ENCODE data around the gene P3R3URF. TPM values are rescaled to one million over a fixed set of nuclear protein-coding genes. Genes with fewer than 3 reads are reported as not detected.

The P3R3URF gene
- total RNA-seq, 1 donor from 2014 or later = not detected

- H3K27me3 ChIP-seq (ENCODE audit: control insufficient read depth, insufficient read depth, low read length) = no peaks in the 10 kb centered on the region
- no peak for DNase-seq (ENCODE audit: low read depth)
- H3K4me3 ChIP-seq (ENCODE audit: low read depth, low read length) = no peak overlapping the region
- TF ChIP-seq CTCF (IDR thresholded peaks at IDR 0.05; ENCODE audit: insufficient read depth, low read length, poor library complexity, severe bottlenecking) = no peak
- H3K36me3 ChIP-seq (ENCODE audit: control insufficient read depth, insufficient read depth, low read length) = peaks cover 1% of the 10 kb centered on the region
Observed at GRCh38 chr1:46193285-46193684, 17.0 kb upstream of the P3R3URF start.

DNA sequence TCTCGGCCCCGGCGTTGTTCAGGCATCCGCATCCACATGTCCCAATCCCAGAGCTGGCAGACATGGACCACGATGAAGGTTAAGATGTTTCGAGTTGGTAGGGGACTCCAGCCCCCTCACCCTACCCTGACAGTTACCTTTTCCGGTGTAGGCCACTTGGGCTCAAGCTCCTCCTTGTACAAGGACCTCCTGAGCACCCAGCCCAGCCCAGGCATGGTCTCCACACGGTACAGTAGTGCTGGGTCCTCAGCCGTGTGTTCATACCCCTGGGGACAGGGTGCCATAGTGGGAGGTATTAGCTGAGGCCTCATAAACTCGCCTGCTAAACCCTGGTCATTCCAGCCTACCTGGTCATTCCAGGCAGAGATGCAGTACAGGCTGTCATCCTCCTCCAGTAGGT, 15.9 kb upstream of the P3R3URF start:
- DNase-seq (ENCODE audit: low read depth) = no peak
- H3K36me3 ChIP-seq (ENCODE audit: control insufficient read depth, insufficient read depth, low read length) = peaks cover 2% of the 10 kb centered on the region
- H3K27me3 ChIP-seq (ENCODE audit: control insufficient read depth, insufficient read depth, low read length) = no peaks in the 10 kb centered on the region
- no peak overlapping the region for H3K4me3 ChIP-seq (ENCODE audit: low read depth, low read length)
- no peak for TF ChIP-seq CTCF (IDR thresholded peaks at IDR 0.05; ENCODE audit: insufficient read depth, low read length, poor library complexity, severe bottlenecking)

DNA sequence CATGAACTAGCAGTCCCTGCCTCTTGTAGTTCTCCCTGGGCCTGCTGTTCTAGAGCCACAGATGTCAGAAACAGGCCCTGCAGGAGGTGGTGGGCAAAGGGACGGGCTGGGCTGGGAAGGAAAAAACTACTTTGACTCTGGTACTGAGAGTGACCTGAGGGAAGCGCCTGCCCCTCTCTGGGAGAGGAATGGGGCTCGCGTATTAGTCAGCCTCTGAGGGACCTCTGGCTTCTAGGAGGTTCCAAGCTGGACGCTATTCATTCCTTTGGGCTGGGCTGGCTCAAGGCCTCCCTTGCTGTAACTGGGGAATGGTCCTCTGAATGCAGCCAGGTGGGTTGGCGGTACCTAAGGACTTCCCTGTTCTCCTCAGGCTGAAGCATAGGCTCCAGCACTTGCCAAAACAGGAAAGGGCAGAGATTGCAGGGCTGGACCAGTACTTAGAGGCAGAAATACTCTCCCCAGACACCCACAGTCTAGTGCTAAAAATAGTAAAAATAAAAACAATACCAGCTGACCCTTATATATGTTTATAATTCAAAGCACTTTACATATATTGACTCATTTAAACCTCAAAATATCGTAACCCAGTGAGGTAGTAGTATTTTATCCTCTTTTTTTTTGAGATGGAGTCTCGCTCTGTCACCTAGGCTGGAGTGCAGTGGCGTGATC, 14.9 kb upstream of the P3R3URF start:
- no peak overlapping the region for H3K4me3 ChIP-seq (ENCODE audit: low read depth, low read length)
- TF ChIP-seq CTCF (IDR thresholded peaks at IDR 0.05; ENCODE audit: insufficient read depth, low read length, poor library complexity, severe bottlenecking) = no peak
- no peak for DNase-seq (ENCODE audit: low read depth)
- H3K36me3 ChIP-seq (ENCODE audit: control insufficient read depth, insufficient read depth, low read length) = peaks cover 3% of the 10 kb centered on the region
- no peaks in the 10 kb centered on the region for H3K27me3 ChIP-seq (ENCODE audit: control insufficient read depth, insufficient read depth, low read length)

DNA sequence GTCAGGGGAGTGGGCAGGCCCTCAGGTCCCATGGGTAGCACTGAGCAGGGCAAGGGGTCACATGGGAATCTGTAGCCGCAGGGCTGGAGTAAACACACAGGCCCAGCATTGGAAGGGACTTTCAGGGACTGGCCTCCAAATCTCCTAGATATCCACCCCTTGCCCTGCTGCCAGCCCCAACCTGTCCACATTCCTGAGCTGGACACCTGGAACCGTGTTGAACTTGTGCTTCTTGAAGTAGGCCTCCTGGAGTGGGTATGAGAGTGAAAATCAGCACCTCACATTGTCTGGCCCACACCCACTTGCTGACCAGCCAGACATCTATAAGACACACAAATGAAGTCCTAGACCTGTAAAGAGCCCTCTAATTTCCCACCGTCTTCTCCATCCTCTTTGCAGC, 14.3 kb upstream of the P3R3URF start:
- no peak for TF ChIP-seq CTCF (IDR thresholded peaks at IDR 0.05; ENCODE audit: insufficient read depth, low read length, poor library complexity, severe bottlenecking)
- Histone ChIP-seq H3K4me3 (ENCODE audit: low read depth, low read length) (no peak overlapping the region), H3K36me3 (ENCODE audit: control insufficient read depth, insufficient read depth, low read length) (peaks cover 3% of the 10 kb centered on the region), H3K27me3 (ENCODE audit: control insufficient read depth, insufficient read depth, low read length) (no peaks in the 10 kb centered on the region)
- DNase-seq (ENCODE audit: low read depth) = no peak

DNA sequence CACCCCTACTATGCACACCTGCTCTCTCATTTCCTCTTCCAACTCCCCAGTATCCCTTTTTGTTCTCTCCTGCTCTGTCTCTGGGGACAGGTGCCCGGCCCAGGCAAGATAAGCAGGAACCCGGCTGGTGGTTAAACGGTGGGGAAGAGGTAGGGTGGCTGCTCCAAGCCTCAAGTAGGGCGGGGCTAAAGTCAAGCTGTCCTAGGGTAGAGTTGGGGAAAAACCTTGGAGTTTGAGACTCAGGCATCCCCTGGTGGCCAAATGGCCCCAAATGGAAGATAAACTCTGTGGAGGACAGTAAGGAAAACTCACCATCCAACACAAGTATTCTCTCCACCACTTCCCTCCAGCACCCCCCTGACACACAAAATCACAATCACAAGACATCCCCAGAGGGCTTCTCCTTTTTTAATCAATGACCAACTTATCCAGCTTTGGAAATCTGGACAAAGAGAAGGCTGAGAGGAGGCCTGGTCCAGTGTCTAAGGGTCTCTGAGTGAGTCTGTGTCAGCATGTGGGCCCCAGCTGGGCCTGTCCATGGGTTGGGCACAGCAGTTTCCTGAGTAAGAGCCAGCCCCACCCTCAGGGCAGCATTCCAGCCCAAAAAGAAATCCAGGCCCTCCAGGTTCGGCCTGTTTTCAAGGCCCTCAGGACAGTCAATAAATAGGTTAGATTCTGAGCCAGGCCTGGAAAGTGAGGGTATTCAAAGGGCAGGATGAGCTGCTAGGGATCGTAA, 12.2 kb upstream of the P3R3URF start:
- no peak for TF ChIP-seq CTCF (IDR thresholded peaks at IDR 0.05; ENCODE audit: insufficient read depth, low read length, poor library complexity, severe bottlenecking)
- no peak for DNase-seq (ENCODE audit: low read depth)
- Histone ChIP-seq H3K27me3 (ENCODE audit: control insufficient read depth, insufficient read depth, low read length) (no peaks in the 10 kb centered on the region), H3K4me3 (ENCODE audit: low read depth, low read length) (no peak overlapping the region), H3K36me3 (ENCODE audit: control insufficient read depth, insufficient read depth, low read length) (peaks cover 2% of the 10 kb centered on the region)

All from kidney epithelial cell (primary cell).